ENCODE results near the gene SPEF2. TPM values are rescaled to one million over a fixed set of nuclear protein-coding genes. Genes with fewer than 3 reads are reported as not detected.

Gene SPEF2
- total and polyA plus RNA-seq, 2 of the 13 experiments (the other 11 are each of a cell fraction or from before 2014, with no cell fraction given), result 1.5 to 2.3 TPM

DNA sequence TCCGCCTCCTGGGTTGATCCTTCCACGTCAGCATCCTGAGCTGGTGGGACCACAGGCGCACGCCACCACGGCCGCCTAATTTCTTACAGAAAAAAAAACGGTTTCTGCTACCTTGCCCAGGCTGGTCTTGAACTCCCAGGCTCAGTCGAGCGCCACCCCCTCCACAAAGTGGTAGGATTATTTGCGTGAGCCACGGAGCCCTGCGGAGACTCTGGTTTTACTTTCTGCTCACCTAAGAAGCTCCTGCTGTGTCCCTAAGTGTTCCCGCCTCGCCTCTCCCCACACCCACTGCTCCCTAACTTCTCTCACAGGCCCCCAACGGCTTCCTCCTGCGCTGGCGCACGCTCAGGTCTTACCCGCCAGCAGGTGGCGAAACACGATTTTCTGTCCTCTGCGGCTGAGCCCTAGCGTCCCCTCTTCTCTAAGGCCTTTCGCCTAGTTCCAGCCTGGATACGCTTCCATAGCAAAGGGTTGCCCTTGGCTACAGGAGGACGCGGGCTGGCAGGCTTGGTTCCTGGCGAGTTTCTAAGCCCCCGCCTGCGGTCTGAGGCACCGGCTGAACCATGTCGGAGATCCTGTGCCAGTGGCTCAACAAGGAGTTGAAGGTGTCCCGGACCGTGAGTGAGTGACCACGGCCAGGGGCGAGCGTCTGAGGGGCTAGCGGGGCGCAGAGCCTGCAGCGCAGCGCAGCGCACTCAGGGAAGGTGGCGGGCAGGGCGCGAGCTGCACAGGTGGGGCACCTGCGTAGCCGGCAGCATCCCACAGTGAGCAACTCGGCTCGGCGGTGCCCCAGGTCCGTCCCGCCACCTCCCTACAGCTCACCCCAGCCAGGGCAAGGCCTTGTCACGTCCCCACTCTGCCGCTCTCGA lies at the start of gene SPEF2 (continued):
- TF ChIP-seq, protein P1, sequence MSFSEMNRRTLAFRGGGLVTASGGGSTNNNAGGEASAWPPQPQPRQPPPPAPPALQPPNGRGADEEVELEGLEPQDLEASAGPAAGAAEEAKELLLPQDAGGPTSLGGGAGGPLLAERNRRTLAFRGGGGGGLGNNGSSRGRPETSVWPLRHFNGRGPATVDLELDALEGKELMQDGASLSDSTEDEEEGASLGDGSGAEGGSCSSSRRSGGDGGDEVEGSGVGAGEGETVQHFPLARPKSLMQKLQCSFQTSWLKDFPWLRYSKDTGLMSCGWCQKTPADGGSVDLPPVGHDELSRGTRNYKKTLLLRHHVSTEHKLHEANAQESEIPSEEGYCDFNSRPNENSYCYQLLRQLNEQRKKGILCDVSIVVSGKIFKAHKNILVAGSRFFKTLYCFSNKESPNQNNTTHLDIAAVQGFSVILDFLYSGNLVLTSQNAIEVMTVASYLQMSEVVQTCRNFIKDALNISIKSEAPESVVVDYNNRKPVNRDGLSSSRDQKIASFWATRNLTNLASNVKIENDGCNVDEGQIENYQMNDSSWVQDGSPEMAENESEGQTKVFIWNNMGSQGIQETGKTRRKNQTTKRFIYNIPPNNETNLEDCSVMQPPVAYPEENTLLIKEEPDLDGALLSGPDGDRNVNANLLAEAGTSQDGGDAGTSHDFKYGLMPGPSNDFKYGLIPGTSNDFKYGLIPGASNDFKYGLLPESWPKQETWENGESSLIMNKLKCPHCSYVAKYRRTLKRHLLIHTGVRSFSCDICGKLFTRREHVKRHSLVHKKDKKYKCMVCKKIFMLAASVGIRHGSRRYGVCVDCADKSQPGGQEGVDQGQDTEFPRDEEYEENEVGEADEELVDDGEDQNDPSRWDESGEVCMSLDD (CRISPR knock-in tag; IDR thresholded peaks at IDR 0.05; ENCODE audit: borderline replicate concordance), result peak; percentile 46; the same call in 1 of the 2 replicates
- TF ChIP-seq, protein P2, sequence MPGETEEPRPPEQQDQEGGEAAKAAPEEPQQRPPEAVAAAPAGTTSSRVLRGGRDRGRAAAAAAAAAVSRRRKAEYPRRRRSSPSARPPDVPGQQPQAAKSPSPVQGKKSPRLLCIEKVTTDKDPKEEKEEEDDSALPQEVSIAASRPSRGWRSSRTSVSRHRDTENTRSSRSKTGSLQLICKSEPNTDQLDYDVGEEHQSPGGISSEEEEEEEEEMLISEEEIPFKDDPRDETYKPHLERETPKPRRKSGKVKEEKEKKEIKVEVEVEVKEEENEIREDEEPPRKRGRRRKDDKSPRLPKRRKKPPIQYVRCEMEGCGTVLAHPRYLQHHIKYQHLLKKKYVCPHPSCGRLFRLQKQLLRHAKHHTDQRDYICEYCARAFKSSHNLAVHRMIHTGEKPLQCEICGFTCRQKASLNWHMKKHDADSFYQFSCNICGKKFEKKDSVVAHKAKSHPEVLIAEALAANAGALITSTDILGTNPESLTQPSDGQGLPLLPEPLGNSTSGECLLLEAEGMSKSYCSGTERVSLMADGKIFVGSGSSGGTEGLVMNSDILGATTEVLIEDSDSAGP (CRISPR knock-in tag; IDR thresholded peaks at IDR 0.05; ENCODE audit: borderline replicate concordance), result peak; percentile 86; the same call in 1 of the 2 replicates
- no peak for TF ChIP-seq THYN1 (CRISPR knock-in tag; IDR thresholded peaks at IDR 0.05; ENCODE audit: borderline replicate concordance, low read depth)
- TF ChIP-seq, protein P3, sequence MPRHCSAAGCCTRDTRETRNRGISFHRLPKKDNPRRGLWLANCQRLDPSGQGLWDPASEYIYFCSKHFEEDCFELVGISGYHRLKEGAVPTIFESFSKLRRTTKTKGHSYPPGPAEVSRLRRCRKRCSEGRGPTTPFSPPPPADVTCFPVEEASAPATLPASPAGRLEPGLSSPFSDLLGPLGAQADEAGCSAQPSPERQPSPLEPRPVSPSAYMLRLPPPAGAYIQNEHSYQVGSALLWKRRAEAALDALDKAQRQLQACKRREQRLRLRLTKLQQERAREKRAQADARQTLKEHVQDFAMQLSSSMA (CRISPR knock-in tag; IDR thresholded peaks at IDR 0.05), result 0 out of 2 replicates have a peak, but pooled peaks have one; percentile 66
- TF ChIP-seq KLF6 (CRISPR knock-in tag; IDR thresholded peaks at IDR 0.05), result 0 out of 2 replicates have a peak, but pooled peaks have one; percentile 53
- no peak for TF ChIP-seq ZNF484 (CRISPR knock-in tag; IDR thresholded peaks at IDR 0.05; ENCODE audit: borderline replicate concordance, low read depth)
- TF ChIP-seq HOXA7 (CRISPR knock-in tag; IDR thresholded peaks at IDR 0.05), result no peak
- TF ChIP-seq, protein P4, sequence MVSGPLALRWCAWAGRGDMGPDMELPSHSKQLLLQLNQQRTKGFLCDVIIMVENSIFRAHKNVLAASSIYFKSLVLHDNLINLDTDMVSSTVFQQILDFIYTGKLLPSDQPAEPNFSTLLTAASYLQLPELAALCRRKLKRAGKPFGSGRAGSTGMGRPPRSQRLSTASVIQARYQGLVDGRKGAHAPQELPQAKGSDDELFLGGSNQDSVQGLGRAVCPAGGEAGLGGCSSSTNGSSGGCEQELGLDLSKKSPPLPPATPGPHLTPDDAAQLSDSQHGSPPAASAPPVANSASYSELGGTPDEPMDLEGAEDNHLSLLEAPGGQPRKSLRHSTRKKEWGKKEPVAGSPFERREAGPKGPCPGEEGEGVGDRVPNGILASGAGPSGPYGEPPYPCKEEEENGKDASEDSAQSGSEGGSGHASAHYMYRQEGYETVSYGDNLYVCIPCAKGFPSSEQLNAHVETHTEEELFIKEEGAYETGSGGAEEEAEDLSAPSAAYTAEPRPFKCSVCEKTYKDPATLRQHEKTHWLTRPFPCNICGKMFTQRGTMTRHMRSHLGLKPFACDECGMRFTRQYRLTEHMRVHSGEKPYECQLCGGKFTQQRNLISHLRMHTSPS (CRISPR knock-in tag; IDR thresholded peaks at IDR 0.05; ENCODE audit: low read depth), result no peak
- TF ChIP-seq ZNF205 (CRISPR knock-in tag; IDR thresholded peaks at IDR 0.05), result peak; percentile 42; the same call in 1 of the 2 replicates
- TF ChIP-seq FLYWCH1 (CRISPR knock-in tag; IDR thresholded peaks at IDR 0.05), result no peak
- TF ChIP-seq ZNF331 (CRISPR knock-in tag; IDR thresholded peaks at IDR 0.05), result peak; percentile 74
- TF ChIP-seq, protein P5, sequence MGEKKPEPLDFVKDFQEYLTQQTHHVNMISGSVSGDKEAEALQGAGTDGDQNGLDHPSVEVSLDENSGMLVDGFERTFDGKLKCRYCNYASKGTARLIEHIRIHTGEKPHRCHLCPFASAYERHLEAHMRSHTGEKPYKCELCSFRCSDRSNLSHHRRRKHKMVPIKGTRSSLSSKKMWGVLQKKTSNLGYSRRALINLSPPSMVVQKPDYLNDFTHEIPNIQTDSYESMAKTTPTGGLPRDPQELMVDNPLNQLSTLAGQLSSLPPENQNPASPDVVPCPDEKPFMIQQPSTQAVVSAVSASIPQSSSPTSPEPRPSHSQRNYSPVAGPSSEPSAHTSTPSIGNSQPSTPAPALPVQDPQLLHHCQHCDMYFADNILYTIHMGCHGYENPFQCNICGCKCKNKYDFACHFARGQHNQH (CRISPR knock-in tag; IDR thresholded peaks at IDR 0.05), result peak; percentile 85
- TF ChIP-seq NCOA2 (CRISPR knock-in tag; IDR thresholded peaks at IDR 0.05), result peak; percentile 36
- peak; percentile 30; the same call in 1 of the 2 replicates for TF ChIP-seq MYC (CRISPR knock-in tag; IDR thresholded peaks at IDR 0.05; ENCODE audit: borderline replicate concordance)
- TF ChIP-seq NR2C2 (CRISPR knock-in tag; IDR thresholded peaks at IDR 0.05; ENCODE audit: borderline replicate concordance), result peak; percentile 19; the same call in 1 of the 2 replicates
- TF ChIP-seq CBFB (CRISPR knock-in tag; IDR thresholded peaks at IDR 0.05), result peak; percentile 60; the same call in 1 of the 2 replicates
- no peak for TF ChIP-seq SOX6 (IDR thresholded peaks at IDR 0.05)
- TF ChIP-seq SOX6 (CRISPR knock-in tag; IDR thresholded peaks at IDR 0.05), result peak; percentile 16; the same call in 1 of the 2 replicates
- TF ChIP-seq BCL6 (CRISPR knock-in tag; IDR thresholded peaks at IDR 0.05), result 0 out of 2 replicates have a peak, but pooled peaks have one; percentile 37
- TF ChIP-seq MTA3 (CRISPR knock-in tag; IDR thresholded peaks at IDR 0.05), result no peak
- TF ChIP-seq ZNF292 (CRISPR knock-in tag; IDR thresholded peaks at IDR 0.05; ENCODE audit: borderline replicate concordance, low read depth), result peak; percentile 56; the same call in 1 of the 2 replicates
